AG04450 (cell line): Measurements from ENCODE around the gene IKZF1. TPM values are rescaled to one million over a fixed set of nuclear protein-coding genes. Genes with fewer than 3 reads are reported as not detected.

ENCODE experiments used
- CTCF ChIA-PET: fragments of 300-600, 350-600 bp; formaldehyde crosslinking; extraction: SDS; loops from one replicate; lab custom pipeline; 2022; ENCODE audit warnings: antibody characterized with exemption, inconsistent platforms; lab: Charles Lee
- POLR2A ChIA-PET: fragments of 350-600 bp; formaldehyde crosslinking; extraction: SDS; loops from one replicate; lab custom pipeline; 2021; ENCODE audit warnings: antibody characterized with exemption, inconsistent platforms; lab: Yijun Ruan, JAX
- DNase-seq: peaks from one replicate; pipeline ENCODE4 v3.0.0-alpha.2; 2011; ENCODE audit warnings: low read depth, low spot score
- H3K27ac ChIP-seq: one replicate; pipeline ENCODE4 v1.5.1; 2012; ENCODE audit warnings: low read depth, low read length, control low read depth
- H3K27me3 ChIP-seq: one replicate; pipeline ENCODE4 v1.6.0; 2012; ENCODE audit warnings: low read length; ENCODE audit not compliant: control insufficient read depth, insufficient read depth
- H3K4me3 ChIP-seq: 2 replicates; pipeline ENCODE4 v1.5.1; 2011; ENCODE audit warnings: mild to moderate bottlenecking, low read depth, low read length, control low read depth
- H3K9me3 ChIP-seq: 2 replicates; pipeline ENCODE4 v1.5.1; 2012; ENCODE audit warnings: low read length; ENCODE audit not compliant: control insufficient read depth, insufficient read depth
- polyA plus RNA-seq: library from polyadenylated mRNA; depleted of rRNA; stranded (reverse); fragments of >200 nt; gene quantifications from 2 replicates; pipeline ENCODE4 v1.2.3, GENCODE V29; 2011
- TF ChIP-seq, protein P1 (sequence below): IDR thresholded peaks from 2 replicates; pipeline ENCODE4 v1.5.1; 2011; ENCODE audit warnings: low read depth, low read length, control low read depth, inconsistent platforms

IKZF1 gene
- polyA plus RNA-seq, 1 experiment, result not detected

DNA sequence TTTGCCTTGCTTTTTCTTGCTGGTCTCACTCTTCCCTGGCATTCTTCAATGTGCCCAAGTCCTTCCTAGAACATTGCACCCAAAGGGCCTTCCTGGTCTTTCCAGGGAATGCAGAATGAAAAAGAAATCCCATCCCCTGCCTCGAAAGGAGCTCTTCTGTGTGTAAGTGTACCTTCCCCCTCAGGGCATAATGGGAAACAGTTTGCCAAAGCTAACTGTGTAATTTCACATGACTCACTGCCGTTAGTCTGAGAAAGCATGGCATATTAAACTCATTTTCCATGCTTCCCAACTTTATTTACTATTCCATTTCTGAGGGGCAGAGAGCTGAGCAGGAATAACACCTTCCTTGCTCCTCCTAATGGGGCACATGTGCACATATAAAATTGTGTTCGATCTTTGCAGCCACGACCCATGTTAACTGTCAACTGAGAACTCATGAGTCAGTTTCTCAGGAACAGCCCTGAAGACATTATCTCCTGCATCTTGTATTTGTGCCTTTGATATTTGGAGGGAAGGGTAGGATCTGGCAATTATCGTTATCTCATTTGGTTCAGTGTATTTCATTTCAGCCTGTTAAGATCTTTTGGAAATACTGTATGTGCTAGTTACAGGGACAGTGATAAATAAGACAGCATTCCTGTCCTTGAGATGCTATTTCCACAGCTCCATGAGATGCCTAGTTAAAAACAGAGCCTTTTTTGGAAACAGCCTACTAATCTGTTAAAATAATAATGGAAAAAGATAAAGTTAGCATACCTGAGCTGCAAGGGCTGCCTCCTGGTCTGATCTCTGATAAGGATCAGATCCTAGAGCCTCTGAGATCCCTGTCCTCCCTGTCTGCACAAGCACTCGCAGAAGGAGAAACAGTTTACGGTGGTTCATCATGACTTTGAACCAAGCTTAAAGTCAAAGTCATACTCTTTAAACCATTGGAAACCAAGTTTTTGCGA, 42.3 kb downstream of the IKZF1 start:
- Histone ChIP-seq H3K27me3 (no peaks in the 10 kb centered on the region), H3K4me3 (no peak overlapping the region), H3K27ac (no peak overlapping the region), H3K9me3 (no peaks in the 10 kb centered on the region)
- DNase-seq, result no peak
- ChIA-PET POLR2A (no interaction called here), CTCF (interaction anchor here (0.6 to 1.5 kb wide), 3 partner anchors 21 to 814 kb away, joined by 3 to 5 read pairs (median 3); no protein-coding TSS in a partner anchor)
- TF ChIP-seq, protein P1, sequence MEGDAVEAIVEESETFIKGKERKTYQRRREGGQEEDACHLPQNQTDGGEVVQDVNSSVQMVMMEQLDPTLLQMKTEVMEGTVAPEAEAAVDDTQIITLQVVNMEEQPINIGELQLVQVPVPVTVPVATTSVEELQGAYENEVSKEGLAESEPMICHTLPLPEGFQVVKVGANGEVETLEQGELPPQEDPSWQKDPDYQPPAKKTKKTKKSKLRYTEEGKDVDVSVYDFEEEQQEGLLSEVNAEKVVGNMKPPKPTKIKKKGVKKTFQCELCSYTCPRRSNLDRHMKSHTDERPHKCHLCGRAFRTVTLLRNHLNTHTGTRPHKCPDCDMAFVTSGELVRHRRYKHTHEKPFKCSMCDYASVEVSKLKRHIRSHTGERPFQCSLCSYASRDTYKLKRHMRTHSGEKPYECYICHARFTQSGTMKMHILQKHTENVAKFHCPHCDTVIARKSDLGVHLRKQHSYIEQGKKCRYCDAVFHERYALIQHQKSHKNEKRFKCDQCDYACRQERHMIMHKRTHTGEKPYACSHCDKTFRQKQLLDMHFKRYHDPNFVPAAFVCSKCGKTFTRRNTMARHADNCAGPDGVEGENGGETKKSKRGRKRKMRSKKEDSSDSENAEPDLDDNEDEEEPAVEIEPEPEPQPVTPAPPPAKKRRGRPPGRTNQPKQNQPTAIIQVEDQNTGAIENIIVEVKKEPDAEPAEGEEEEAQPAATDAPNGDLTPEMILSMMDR, result no peak

DNA sequence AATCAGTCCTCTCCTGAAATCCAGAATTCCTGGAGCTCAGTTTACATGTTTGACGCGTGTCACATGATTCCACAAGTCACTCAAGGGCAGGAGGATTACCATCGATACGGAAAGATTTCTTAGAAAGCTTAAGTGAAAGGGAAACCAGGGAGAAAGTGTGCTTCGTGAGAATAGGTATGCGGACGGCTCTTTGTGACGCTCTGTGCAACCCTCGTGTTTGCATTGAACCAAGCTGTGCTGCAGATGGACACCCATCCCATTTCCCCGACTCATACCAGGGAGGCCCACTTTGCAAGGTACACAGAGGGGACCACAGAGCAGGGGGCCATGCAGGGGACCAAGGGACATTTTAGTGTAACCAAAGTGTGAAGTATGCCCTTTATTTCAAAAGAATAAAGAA, 43.2 kb downstream of the IKZF1 start:
- no peaks in the 10 kb centered on the region for H3K9me3 ChIP-seq
- H3K4me3 ChIP-seq, result no peak overlapping the region
- no peak overlapping the region for H3K27ac ChIP-seq
- POLR2A ChIA-PET, result no interaction called here
- no peaks in the 10 kb centered on the region for H3K27me3 ChIP-seq
- CTCF ChIA-PET, result interaction anchor here (1.4 to 1.5 kb wide), 2 partner anchors 21 to 813 kb away, joined by 3 to 5 read pairs; no protein-coding TSS in a partner anchor
- TF ChIP-seq, protein P1, result no peak
- no peak for DNase-seq

DNA sequence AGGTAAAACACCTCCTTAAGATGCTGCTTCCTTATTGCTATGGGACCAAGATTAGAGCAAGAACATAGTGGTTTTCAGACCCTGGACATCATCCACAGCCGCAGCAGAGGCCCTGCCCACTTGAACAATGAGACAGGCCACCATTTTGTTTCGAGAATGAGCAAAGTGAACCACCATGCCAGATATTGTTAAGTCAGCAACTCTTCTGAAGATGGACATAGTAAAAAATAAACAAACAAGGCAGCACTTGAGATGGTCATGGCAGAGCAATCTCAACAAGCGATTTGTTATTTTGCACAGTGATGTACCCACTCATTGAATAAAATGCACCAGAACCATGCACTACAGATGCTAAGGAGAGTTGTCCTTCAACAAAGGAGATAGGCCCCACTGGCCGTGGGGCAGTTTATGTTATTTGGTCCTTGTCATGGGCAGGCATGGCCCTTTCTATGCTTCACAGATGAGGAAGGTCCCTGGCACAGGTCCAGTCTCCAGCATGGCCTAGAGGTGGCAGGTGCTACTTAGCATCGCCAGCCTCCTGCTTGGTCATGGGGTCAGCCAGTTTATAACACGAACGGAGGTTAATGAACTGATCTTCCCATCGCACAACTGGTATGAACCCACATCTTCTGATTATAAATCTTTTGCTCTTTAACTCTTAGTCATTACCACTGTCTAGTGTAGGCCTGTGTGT, 44.1 kb downstream of the IKZF1 start:
- Histone ChIP-seq H3K27me3 (no peaks in the 10 kb centered on the region), H3K9me3 (no peaks in the 10 kb centered on the region)
- CTCF ChIA-PET, result interaction anchor here (1.4 kb wide), 1 partner anchor 812 kb away, joined by 5 read pairs; no protein-coding TSS in a partner anchor

DNA sequence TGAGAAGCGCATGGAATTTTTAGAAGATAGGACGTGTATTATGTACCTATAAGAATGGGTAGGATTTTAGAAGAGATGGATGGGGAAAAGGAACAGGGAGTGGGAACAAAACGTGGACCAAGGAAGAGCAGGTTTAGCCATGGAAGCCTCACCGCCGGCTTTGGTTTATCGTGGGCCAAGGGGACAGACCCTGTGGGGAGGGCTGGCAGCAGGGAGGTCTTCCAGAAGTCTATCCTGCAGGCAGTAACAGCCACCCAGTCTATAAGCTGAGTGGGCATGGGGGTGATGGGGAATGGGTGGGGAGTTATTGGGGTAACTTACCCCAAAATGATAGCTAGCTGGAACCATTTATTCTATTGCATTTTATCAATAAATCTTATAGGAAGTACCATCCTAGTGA, 44.9 kb downstream of the IKZF1 start:
- POLR2A ChIA-PET, result no interaction called here
- no peak for DNase-seq
- TF ChIP-seq, protein P1, result no peak
- Histone ChIP-seq H3K9me3 (no peaks in the 10 kb centered on the region; the same call in 1 of the 2 replicates), H3K27me3 (no peaks in the 10 kb centered on the region), H3K4me3 (no peak overlapping the region), H3K27ac (no peak overlapping the region)
- CTCF ChIA-PET, result no interaction called here

More for the DNA sequence above, 44.1 kb downstream of the IKZF1 start:
- TF ChIP-seq, protein P1, result no peak
- Histone ChIP-seq H3K27ac (no peak overlapping the region), H3K4me3 (no peak overlapping the region)
- DNase-seq, result no peak
- POLR2A ChIA-PET, result no interaction called here
